SIG-M5 treated with dmso at 0.1 percent for 504 hours (cell line): ENCODE measurements around the gene DHX36.

Experiments used
- DNase-seq: peaks from one replicate; lab custom pipeline; 2025; ENCODE audit not compliant: unreplicated experiment; lab: John Stamatoyannopoulos, UW

Gene DHX36

DNA sequence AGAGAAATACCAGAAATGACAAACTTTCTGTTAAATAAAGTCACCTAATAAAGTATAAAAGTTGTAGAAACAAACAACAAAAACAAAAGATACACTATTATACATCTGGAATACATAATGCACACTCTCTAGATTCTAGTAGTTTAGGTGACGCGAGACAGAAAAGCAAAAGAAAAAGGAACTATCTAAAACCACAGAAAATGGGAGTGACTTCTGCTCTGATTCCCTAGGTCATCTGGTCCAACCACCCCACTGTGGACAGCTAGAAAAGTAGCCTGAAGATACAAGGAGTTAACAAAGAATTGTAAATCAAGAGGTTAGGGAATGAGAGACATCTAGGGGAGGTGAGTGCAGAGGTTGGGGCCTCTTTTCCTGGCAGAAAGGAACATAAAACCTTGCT, 39.1 kb downstream of the DHX36 start:
- DNase-seq, result peak; percentile 18

DNA sequence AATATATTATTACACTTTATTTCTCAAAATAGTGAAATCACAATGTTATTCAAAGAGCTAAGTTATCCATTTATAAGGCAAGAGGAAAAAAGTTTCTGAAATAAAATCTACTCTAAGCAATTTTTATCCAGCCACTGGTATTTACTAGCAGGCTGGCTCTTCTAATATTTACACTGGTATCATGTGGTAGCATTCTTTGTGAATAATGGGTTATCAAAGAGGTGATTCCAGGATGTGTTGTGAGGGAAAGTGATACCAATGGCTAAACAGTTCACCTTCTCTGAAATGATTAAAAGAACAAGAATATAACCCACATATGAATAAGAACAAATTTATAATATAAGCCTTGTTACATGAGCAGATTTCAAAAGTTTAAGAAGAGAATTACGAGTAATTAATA, 44.1 kb downstream of the DHX36 start:
- DNase-seq, result no peak

DNA sequence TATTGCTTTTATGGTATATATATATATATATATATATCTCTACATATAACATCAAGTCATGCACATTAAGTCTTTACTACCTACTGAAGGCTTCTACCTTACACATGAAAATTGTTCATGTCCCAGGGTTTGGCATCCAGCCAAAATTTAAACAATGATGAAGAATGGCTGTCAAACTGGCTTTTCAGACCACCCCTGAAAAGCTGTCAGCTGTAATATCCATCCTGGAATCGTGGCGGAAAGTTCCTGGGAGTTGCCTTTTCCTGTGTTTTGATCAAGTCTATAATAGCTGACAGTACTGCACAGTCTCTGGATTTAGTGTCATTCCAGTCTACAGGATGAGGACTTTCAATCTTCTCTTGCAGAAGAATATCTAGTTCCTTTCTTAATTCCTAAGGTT, 48.3 kb downstream of the DHX36 start:
- DNase-seq, result no peak

DNA sequence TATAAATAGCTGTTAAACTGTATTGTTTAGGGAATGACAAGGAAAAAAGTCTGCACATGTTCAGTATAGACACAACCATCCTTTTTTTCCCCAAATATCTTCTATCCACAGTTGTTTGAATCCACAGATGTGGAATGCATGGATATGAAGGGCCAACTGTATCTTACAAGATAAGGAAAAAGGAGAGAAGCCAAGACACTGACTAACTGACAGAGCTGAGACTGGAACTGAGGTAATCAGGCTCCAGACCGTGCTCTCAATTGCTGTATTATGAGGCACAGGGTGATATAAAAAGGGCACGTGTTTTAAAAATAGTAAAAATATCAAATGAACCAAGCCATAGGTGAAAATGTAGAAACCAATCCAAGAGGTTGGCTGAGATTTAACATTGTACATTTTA, 49.0 kb downstream of the DHX36 start:
- no peak for DNase-seq

DNA sequence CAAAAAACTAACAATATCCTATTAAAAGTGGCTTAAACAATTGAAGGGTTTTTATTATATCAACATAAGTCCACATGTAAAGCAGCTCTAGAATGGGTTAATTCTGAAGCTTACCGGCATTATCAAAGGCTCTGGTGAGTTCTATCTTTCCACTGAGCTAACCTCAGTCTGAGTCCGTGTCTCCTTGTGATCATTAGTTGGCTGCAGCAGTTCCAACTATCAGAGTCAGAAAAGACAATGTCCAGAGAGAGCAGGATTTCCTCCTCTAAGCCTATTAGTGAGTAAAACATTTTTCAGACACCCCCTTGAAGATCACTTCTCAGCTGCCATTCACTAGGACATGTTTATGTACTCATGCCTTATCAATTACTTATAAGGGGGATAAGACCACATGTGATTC, 49.9 kb downstream of the DHX36 start:
- no peak for DNase-seq

DNA sequence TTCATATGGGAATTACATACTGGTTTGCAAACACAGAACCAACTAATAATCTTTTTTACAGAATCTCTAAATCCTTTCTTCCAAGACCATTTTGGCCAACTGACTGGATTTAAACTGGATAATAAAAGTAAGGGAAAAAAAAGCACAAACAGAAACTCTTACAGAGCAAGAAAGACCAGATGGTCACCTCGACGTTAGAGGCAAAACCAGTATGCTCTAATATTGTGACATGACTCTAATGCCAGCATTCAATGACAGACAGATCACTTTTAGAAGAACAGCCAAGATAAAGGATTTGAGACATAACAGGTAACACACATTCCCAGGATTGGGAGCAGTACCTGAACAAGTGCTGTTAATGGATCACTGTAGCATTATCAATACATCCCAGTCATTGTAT, 50.9 kb downstream of the DHX36 start:
- no peak for DNase-seq

DNA sequence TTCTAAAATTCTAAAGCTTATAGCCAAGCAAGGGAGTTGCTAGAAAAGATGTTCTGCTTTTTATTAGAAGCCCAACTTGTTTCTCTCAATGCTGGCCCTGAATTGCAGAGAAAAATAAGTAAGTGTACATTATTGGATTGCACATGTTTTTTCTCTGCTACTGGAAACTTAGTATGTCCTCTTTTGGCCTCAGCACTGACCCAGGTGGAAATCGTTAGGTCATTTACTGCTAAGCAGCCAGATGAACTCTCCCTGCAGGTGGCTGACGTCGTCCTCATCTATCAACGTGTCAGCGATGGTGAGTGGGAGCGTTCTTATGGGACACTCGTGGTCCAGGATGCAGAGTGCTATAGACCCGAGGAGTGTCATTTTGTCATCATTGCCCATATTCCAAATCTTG, 69.8 kb downstream of the DHX36 start:
- no peak for DNase-seq

DNA sequence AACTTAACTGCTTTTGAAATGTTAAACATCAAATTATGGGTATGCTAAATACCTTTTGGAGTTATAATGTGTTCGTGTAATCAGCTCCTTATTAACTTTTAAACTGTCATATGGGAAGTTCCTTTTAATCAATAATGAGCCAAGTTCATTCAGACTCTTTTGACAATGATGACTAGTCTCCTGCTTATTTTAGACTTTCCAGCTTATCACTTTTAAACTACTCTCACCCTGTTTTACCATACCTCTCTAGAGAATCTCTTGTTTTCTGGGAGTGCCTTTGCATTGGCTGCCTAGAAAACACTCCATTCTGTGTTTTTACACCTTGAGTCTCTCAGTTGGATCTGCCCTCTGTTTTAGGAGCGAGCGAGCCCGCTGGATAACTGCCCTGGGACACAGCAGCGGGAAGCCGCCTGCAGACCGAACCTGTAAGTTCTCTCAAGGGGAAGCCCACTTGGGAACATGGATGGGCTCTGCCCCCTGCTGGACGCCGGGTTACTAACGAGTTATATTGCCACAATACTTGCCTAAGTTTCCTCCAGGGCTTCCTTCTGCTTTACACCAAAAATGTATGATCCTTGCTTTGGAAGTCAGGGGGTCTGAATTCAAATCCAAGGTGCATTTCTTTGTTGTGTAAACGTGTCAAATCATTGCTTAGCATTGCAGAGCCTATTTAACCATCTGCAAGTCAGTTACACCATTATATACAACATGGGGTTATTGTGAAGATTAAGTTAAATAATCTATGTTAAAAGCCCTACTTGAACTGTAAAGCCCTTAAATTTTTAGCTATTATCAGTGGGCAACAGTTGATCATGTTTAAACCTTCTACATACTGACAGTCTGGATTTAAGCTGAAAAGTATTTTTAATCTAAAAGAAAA, 71.3 kb downstream of the DHX36 start:
- peak; percentile 82 for DNase-seq

DNA sequence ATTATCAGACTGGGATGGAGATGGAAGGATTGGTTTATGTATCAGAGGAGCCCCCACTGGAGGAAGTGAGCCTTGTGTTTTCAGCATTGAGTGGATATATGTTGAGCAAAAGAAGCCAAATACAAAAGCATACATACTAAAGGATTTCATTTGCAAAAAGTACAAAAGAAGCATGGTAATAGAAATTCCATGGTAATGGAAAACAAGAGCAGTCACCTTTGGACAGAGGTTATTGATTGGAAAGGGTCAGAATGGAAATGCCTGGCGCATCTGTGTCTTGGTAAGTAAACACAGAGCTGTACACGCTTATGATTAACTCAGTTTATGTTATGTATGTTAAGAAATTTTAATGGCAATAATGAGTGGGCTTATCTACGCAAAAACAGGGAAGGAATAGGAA, 72.7 kb downstream of the DHX36 start:
- DNase-seq, result no peak

DNA sequence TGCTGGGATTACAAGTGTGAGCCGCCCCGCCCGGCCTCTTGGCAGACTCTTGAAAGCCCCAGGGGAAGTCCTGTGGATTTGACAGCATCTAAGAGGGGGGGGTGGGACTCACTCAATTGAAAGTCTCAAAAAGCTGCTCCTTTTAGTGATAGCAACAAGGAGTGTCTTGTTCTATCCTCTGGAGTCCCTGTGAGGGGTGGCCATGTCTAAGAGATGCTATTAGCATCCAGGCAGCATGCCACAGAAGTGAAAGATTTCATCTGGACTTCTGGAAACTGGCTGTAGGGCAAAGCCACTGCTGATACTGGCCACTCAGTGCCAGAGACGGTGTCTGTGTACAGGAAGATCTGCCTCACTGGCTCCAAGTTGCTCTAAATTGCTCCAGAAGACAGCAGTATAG, 74.0 kb downstream of the DHX36 start:
- no peak for DNase-seq

DNA sequence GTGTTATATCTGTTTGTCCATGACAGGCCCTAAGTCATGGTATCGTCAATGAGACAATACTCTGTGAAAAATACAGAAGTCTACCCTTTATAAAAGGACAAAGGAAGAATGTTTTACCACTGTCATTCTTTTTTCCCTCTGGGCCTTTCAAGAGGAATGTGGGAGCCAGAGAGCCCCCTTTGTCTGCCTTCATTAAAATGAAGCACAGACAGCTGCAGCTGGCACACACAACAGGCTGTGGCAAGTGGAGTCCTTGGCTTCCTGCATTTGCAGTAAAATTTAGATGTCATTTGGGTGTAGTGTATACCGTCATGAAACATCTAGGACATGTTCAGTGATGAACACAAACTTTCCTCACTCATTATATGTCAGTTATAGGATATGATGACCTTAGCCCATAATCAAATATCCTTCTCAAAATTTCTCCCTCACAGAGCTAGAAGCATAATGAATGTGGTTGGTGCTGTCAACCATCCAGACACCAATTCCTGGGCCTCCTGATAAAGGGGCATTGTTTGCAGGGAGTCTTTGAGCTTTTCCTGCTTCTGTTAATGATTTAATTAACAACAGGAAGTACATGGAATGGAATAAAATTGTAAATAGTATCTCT, 76.4 kb downstream of the DHX36 start:
- no peak for DNase-seq

DNA sequence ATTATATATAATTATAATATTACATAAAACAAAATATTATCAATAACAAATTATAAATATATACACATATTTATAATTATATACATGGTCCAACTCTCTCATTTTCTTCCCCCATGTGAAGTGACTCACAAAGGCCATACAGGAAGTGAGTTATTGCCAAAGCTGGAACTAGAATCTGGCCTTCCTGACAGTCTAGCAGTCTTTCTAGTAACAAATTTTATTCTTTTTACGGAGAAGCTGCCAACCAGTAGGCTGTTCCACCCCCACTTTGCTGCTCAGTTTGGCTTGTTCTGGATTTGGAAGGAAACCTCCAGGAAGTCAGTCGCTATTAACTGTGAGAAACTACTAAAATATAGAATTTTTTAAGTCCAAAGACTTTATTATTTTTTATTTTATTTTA, 79.6 kb downstream of the DHX36 start:
- DNase-seq, result no peak

DNA sequence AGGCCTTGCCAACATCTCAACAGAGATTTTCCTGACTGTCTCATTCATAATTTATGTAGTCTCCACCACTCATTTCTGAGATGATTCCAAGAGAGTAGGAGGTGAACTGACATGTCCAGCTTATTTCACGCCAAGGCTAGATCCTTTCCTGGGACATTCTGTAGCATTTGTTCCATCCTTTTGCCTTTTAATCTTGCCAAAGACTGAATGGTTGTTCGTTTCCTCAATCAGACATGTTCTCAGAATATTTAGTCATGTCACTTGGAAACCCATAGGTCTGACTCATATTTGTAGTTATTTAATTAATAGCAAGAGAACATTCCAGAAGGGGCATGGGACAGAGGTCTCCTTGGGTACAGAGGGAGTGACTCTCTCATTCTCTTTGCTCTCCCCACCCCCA, 80.9 kb downstream of the DHX36 start:
- DNase-seq, result no peak

DNA sequence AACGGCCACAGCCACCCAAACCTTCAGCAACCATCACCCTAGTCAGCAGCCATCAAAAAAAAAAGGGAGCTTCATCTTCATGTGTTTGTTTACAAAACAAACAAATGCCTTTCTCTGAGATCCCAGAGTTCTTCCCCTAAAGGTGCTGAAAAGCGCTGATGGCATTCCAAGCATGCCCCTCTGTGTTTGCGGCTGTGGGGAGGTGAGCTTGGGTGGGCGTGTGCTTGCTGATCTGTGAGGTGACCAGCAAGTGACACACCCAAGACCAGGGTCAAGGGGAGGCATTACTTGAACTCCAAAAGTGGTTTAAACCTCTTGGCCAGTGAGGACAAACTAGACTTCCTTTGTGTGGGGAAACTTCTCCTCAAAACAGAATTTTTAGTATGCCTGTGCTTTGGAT, 81.5 kb downstream of the DHX36 start:
- DNase-seq, result no peak

DNA sequence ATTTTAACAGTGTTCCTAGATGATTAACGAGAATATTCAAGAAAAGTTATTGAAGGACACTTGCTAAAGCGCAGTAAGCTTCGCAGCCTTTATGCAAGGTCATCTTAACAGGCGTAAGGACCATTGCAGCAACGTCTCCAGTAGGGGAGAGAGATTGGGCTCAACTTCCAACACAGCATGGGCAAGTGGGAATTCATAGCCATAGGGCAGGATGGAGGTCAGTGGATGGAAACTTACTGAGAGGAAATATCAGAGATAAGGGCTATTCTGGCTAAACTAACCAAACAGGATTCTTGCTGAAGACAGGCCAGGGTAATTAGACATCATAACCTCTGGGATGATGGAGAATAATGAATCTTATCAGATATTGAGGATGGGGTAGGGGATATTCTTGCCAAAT, 82.8 kb downstream of the DHX36 start:
- no peak for DNase-seq

DNA sequence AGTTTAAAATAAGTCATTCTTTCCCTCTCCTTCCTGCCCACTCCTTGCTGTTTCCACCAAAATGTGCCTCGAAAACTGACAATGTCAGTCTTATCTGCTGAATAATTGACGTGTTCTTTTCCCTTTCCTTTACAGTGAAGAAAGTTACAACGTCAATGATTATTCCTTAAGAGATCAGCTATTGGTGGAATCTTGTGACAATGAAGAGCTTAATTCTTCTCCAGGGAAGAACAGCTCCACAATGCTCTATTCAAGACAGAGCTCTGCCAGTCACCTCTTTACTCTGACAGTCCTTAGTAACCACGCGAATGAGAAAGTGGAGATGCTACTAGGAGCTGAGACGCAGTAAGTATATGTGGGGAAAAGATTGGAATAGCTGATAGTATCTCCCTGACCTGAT, 84.1 kb downstream of the DHX36 start:
- DNase-seq, result no peak

DNA sequence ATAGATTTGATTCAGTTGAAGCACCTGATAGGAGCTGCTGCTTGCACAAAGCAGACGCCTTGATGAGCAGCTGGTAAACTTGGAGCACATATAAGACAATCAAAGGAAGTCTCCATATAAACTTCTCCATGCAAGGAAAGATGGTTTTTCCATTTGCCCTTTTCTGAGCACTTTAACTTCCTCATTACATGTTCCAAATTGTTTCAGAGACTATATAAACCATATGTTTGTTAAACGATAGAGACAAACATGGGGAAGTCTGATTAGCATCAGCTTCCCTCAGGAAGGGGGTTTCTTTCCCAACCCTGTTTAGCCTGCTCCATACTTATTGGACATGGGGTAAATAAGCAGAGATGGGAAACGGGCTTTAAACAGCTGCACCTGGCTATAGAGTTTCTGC, 88.0 kb downstream of the DHX36 start:
- DNase-seq, result no peak

DNA sequence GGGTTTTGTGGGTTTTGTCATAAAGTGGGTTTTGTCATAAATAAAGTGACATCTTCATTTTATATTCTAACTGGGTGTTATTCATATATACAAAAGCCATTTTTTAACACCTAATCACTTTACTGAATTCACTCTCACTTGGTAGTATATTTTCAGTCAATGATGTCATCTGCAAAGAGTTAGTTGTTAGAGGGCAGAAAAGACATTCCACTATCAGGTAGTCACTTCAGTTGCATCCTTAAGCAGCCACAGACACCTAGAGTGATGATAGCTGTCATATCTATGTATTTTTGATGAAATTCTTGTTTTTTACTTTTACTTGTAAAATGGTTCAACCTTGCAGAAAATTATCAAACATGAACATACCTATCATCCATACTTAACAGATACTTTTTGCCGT, 89.0 kb downstream of the DHX36 start:
- no peak for DNase-seq

DNA sequence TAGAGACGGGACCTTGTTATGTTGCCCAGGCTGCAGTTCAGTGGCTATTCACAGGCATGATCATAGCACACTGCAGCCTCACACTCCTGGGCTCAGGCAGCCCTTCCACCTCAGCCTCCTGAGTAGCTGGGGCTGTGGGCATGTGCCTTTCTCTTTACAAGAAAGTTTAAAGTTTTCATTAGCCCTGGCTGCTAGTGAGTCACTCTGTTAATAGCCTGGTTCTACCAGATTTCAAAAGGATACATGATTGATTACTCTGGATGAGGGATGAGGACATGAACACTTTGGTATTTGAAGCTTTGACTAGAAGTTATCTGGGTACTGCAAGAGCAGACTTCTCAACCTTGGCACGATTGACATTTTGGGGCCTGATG, 95.1 kb downstream of the DHX36 start:
- DNase-seq, result no peak

DNA sequence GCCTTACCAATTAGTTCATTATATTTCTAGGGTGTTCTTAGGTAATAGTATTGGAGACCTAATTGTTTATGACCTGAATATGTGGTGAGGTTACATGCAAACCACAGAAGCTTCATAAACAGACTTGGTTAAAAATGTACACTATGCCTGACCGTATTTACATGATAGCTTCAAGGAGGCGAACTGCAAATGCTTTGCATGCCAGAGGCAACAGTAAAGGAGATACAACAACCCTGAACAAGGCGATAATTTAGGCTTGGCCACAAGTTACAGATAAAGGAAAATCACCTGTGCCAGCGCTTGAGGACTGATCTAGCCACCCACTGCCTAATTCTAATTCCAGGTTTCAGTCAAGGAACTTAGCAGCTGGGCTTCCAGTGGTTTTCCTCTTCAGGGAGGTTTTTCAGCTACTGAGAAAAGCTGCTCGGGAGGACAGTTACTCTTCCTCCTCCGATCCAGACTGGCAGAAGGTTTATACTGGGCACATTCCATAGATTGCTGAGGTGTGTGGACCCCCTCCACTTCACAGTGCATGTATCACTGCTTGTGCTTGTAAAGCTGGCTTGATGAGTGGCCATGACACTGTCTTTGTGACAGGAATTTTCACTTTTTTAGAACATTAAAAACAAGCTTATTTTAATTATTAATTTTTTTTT, 95.6 kb downstream of the DHX36 start:
- no peak for DNase-seq

DNA sequence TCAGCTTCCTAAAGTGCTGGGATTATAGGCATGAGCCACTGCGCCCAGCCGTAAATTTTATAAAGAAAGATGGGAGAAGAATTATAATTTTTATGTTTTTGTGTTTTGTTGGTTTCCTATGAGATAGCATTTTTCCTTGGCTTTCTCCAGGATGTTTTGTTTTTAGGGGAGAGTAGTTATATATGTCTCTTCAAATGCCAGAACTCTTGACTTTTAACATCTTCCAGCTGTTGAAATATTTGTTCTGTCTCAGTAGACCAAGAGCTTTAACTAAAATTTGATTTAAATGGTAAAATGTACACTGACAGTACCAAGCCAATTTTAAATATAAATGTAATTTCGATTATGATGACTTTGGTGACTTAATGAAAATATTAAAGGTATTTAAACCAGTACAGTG, 96.8 kb downstream of the DHX36 start:
- DNase-seq, result no peak

DNA sequence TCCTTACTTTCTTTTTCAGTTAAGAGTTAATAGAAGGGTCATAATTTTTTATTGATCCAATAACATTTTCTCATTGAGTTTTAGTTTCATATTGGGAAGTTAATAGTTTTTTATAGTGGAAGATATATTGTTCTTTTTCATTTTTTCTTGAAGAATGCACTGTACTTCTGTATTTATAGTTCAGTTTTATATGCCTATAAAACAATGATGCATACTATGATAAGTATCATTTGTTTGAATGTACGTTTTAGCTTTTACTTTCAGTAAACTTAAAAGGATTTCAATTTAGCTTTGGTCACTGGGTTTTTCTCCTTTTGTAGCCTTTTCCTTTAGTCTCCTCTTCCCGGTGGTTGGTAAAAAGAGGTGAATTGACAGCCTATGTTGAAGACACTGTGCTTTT, 98.8 kb downstream of the DHX36 start:
- no peak for DNase-seq
